Measurements from ENCODE around the gene GRXCR2.

GRCh38 chr5:145848854-145849253, 24.0 kb downstream of the GRXCR2 start:
- TF ChIP-seq EZH2phosphoT487 (IDR thresholded peaks at IDR 0.05; ENCODE audit: insufficient read depth, low read depth) (no peak), EZH2 (IDR thresholded peaks at IDR 0.05; ENCODE audit: insufficient read depth, poor library complexity, severe bottlenecking) (no peak)
